GM19239 (cell line): ENCODE data around the gene RPRD1B.

ENCODE experiments used
- DNase-seq: peaks from one replicate; pipeline ENCODE4 v3.0.0; 2011; ENCODE audit warnings: low spot score; ENCODE audit not compliant: insufficient read length
- FAIRE-seq: peaks from 2 replicates; lab custom pipeline; 2011; peaks lifted over from hg19 to GRCh38; lab: Jason Lieb, UNC

Gene RPRD1B

GRCh38 chr20:38066969-38067716 is 33.6 kb downstream of the RPRD1B start:
- FAIRE-seq (no peak), DNase-seq (no peak)

- DNase-seq (no peak), FAIRE-seq (no peak)
Observed at GRCh38 chr20:38067717-38068365, 34.3 kb downstream of the RPRD1B start.

- DNase-seq: no peak
- no peak for FAIRE-seq
Observed at GRCh38 chr20:38072898-38073297, 39.4 kb downstream of the RPRD1B start.

GRCh38 chr20:38073307-38074071 is 39.9 kb downstream of the RPRD1B start:
- peak; percentile 85 for FAIRE-seq
- DNase-seq: no peak

GRCh38 chr20:38075161-38075998 is 41.8 kb downstream of the RPRD1B start:
- no peak for FAIRE-seq
- no peak for DNase-seq

- no peak for DNase-seq
- no peak for FAIRE-seq
Observed at GRCh38 chr20:38076548-38076947, 43.0 kb downstream of the RPRD1B start.

GRCh38 chr20:38078084-38078483 is 44.5 kb downstream of the RPRD1B start:
- FAIRE-seq (no peak), DNase-seq (no peak)

GRCh38 chr20:38079353-38079752 is 45.8 kb downstream of the RPRD1B start:
- no peak for FAIRE-seq
- no peak for DNase-seq

- FAIRE-seq (no peak), DNase-seq (no peak)
Observed at GRCh38 chr20:38081575-38081974, 48.0 kb downstream of the RPRD1B start.

GRCh38 chr20:38082894-38083293 is 49.3 kb downstream of the RPRD1B start:
- FAIRE-seq (no peak), DNase-seq (no peak)

- FAIRE-seq: no peak
- no peak for DNase-seq
Observed at GRCh38 chr20:38083338-38084048, 49.9 kb downstream of the RPRD1B start.

- no peak for DNase-seq
- FAIRE-seq: no peak
Observed at GRCh38 chr20:38084425-38084951, 50.9 kb downstream of the RPRD1B start.

GRCh38 chr20:38085026-38085425 is 51.5 kb downstream of the RPRD1B start:
- DNase-seq: no peak

GRCh38 chr20:38089500-38089899 is 56.0 kb downstream of the RPRD1B start:
- DNase-seq (no peak), FAIRE-seq (no peak)

More at GRCh38 chr20:38085026-38085425, 51.5 kb downstream of the RPRD1B start:
- FAIRE-seq: no peak

GRCh38 chr20:38090061-38090460 is 56.5 kb downstream of the RPRD1B start:
- FAIRE-seq: no peak
- no peak for DNase-seq

- DNase-seq: no peak
- FAIRE-seq: peak; percentile 84
Observed at GRCh38 chr20:38091441-38092216, 58.1 kb downstream of the RPRD1B start.

- FAIRE-seq: peak; percentile 79
- no peak for DNase-seq
Observed at GRCh38 chr20:38092260-38092857, 58.8 kb downstream of the RPRD1B start.

- DNase-seq (no peak), FAIRE-seq (peak; percentile 44)
Observed at GRCh38 chr20:38092915-38093314, 59.4 kb downstream of the RPRD1B start.
